ENCODE measurements around the gene FGGY. TPM values are rescaled to one million over a fixed set of nuclear protein-coding genes. Genes with fewer than 3 reads are reported as not detected.

FGGY gene
- total RNA-seq, 1 experiment from 2014 or later: 14.6 TPM

DNA sequence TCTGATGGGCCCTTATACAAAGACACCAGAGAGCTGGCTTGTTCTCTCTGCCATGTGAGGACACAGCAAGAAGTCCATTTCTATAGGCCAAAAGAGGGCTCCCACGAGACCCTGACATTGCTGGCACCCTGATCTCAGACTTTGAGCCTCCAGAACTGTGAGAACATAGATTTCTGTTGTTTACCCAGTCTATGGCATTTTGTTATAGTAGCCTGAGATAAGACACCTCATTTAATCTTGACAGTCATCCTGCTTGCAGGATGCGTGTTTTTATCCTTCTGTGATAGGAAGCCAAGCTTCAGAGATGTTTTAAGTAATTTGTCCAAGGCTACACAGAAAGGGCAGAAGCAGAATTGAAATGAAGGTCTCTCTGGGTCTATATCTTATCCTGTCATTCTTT is 379.0 kb downstream of the FGGY start:
- Histone ChIP-seq H2BK15ac (ENCODE audit: low read depth, low read length) (no peak overlapping the region), H3K4ac (ENCODE audit: low read depth, low read length) (no peak overlapping the region), H2BK5ac (ENCODE audit: insufficient read length, low read length) (no peak overlapping the region), H3K23ac (ENCODE audit: insufficient read length, low read depth, low read length) (no peak overlapping the region), H3K56ac (ENCODE audit: insufficient read length, low read depth, low read length) (no peak overlapping the region), H3K27ac (ENCODE audit: insufficient read length, low read depth, low read length) (no peak overlapping the region), H4K5ac (ENCODE audit: insufficient read length, low read depth, low read length) (no peak overlapping the region), H3T11ph (ENCODE audit: low read length) (no peak overlapping the region), H4K91ac (ENCODE audit: insufficient read length, low read depth, low read length) (no peak overlapping the region), H3K79me1 (ENCODE audit: insufficient read depth, low read depth, low read length, poor library complexity, severe bottlenecking) (no peaks in the 10 kb centered on the region), H3K14ac (ENCODE audit: insufficient read depth, low read length) (no peak overlapping the region), H2BK120ac (ENCODE audit: low read depth, low read length, poor library complexity, severe bottlenecking) (no peak overlapping the region), H3K9ac (ENCODE audit: extremely low read depth, insufficient read length, low read length) (no peak overlapping the region), H3K27me3 (ENCODE audit: insufficient read depth, low read length) (no peaks in the 10 kb centered on the region), H3K18ac (ENCODE audit: insufficient read length, low read depth, low read length) (no peak overlapping the region), H4K20me1 (ENCODE audit: control insufficient read depth, insufficient read depth, insufficient read length) (no peaks in the 10 kb centered on the region), H2AK5ac (ENCODE audit: insufficient read length, low read length) (no peak overlapping the region), H2BK12ac (ENCODE audit: insufficient read length, low read depth, low read length) (no peak overlapping the region), H2BK20ac (ENCODE audit: low read depth, low read length, poor library complexity, severe bottlenecking) (no peak overlapping the region), H3K79me2 (ENCODE audit: insufficient read depth, low read length) (no peaks in the 10 kb centered on the region), H3K4me1 (ENCODE audit: insufficient read depth, low read length) (peaks cover 6% of the 10 kb centered on the region; the same call in 1 of the 2 replicates), H4K8ac (replicated peaks; ENCODE audit: insufficient read length, low read depth, low read length) (no peak overlapping the region), H3K23me2 (ENCODE audit: insufficient read length, low read depth, low read length, poor library complexity, severe bottlenecking) (no peaks in the 10 kb centered on the region), H2AFZ (ENCODE audit: low read length) (no peak overlapping the region), H3K4me2 (ENCODE audit: insufficient read depth, insufficient read length, low read length) (no peak overlapping the region), H3K9me3 (ENCODE audit: control insufficient read depth, low read depth, low read length) (no peaks in the 10 kb centered on the region)
- H3K9me3 Mint-ChIP-seq: no peaks in the 10 kb centered on the region
- DNase-seq: no peak
- H3K4me3 Mint-ChIP-seq: no peak overlapping the region
- peak overlapping the region in 1 of 3 experiments; percentile 25; a peak in 1 of 7 replicates for H3K27ac Mint-ChIP-seq
- no peaks in the 10 kb centered on the region for H3K36me3 Mint-ChIP-seq (ENCODE audit: insufficient read depth in 1 of 3, low read depth in 3 of 3)
- TF ChIP-seq, protein P1, sequence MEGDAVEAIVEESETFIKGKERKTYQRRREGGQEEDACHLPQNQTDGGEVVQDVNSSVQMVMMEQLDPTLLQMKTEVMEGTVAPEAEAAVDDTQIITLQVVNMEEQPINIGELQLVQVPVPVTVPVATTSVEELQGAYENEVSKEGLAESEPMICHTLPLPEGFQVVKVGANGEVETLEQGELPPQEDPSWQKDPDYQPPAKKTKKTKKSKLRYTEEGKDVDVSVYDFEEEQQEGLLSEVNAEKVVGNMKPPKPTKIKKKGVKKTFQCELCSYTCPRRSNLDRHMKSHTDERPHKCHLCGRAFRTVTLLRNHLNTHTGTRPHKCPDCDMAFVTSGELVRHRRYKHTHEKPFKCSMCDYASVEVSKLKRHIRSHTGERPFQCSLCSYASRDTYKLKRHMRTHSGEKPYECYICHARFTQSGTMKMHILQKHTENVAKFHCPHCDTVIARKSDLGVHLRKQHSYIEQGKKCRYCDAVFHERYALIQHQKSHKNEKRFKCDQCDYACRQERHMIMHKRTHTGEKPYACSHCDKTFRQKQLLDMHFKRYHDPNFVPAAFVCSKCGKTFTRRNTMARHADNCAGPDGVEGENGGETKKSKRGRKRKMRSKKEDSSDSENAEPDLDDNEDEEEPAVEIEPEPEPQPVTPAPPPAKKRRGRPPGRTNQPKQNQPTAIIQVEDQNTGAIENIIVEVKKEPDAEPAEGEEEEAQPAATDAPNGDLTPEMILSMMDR (conservative IDR thresholded peaks at IDR 0.05): no peak
- peaks cover 57 to 58% of the 10 kb centered on the region in 2 experiments for H3K4me1 Mint-ChIP-seq
- WGBS (ENCODE audit: extremely low coverage, insufficient read length, low lambda C conversion rate): no CpG with 5 or more reads among the region's 2 CpGs
- H3K27me3 Mint-ChIP-seq (ENCODE audit: low read depth): no peaks in the 10 kb centered on the region; the same call in 1 of the 2 replicates
